ENCODE data around the gene PKN1.

Gene PKN1

DNA sequence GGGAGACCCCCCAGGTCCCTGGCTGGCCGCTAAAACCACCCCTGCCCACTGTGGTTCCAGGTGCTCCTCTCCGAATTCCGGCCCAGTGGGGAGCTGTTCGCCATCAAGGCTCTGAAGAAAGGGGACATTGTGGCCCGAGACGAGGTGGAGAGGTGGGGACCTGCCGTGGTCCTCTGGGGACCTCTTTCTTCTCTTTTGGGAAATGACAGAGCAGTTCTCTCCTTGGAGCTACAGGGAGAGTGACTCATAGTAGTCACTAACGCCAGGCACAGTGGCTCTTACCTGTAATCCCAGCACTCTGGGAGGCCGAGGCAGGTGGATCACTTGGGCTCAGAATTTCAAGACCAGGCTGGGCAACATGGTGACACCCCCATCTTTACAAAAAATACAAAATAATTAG, 34.7 kb downstream of the PKN1 start:
- DNase-seq = no peak

DNA sequence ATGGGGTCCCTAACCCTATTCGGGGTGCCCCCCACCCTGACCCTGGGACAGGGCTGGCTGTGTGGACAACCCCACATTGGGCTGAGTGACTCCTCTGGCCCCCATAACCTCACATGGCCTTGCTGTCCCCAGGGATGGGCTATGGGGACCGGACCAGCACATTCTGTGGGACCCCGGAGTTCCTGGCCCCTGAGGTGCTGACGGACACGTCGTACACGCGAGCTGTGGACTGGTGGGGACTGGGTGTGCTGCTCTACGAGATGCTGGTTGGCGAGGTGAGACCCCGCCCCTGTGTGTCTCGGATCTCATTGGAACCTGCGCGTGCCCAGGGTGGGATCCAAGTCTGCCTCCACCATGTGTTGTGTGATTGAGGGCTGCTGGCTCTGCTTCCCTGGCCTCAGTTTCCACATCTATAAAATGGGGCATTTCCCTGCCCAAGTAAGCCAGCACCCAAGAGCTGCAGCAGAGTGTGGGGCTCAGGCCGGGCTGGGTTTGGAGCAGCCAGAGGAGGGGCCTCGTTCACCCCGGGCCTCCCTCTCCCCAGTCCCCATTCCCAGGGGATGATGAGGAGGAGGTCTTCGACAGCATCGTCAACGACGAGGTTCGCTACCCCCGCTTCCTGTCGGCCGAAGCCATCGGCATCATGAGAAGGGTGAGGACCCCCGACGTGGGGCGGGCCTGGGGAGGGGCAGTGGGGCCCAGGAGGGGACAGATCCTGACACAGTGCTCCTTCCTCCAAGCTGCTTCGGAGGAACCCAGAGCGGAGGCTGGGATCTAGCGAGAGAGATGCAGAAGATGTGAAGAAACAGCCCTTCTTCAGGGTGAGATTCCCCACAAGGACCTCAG, 37.1 kb downstream of the PKN1 start:
- no peak for DNase-seq

DNA sequence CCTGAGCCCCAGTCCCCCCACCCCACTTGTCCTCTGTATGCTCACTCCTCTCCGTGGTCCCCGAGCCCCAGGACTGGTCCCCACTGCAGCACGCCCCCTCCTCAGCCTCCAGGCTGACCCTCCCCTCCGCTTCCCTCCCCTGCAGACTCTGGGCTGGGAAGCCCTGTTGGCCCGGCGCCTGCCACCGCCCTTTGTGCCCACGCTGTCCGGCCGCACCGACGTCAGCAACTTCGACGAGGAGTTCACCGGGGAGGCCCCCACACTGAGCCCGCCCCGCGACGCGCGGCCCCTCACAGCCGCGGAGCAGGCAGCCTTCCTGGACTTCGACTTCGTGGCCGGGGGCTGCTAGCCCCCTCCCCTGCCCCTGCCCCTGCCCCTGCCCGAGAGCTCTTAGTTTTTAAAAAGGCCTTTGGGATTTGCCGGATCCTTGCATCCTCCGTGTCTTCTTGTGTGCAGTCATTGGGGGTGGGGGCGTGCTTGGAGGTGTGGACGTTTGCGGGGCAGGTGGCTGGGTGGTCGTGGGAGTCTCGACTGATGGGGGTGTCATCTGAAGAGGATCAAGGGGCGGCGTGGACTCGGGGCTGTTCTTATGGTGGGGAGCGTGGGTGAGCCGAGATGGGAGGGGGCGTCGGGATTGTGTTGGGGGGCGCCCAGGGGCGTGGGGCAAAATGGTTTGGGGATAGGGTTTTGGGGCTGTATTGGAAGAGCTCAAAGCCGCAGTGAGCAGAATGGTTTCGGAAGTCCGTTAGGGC, 38.5 kb downstream of the PKN1 start:
- no peak for DNase-seq

DNA sequence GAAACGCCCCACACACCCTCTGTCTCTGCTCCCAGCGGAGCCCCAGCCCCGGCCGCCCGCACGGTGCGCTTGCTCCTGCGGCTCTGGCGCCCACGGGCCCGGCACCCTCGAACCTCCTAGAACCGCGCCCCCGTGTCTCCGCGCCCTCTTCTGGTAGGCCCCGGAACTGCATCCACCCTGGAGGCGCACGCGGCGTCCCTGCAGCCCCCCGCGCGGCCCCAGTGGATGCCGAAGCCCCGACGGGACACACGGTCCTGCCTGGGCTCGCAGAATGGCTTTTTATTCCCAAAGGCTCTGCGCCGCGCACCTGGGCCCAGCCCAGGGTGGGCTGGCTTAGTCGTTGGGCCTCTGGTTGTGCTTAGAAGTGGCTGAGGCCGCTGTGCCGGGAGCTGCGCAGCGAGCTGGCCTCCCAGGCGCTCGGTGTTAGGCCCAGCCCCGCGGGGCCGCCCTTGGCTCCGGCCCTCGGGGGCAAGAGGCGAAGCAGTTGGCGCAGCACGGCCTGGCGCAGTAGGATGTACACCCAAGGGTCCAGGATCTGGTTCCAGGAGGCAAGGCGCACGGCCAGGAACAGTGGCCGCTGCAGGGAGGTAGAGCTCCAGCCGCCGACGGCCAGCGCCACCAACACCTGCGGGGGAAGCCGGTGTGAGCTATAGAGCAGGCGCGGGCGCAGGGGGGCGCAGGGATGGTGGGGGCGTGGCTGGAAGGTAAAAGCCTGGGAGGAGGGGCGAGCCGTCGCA, 39.3 kb downstream of the PKN1 start:
- DNase-seq = peak; percentile 63

DNA sequence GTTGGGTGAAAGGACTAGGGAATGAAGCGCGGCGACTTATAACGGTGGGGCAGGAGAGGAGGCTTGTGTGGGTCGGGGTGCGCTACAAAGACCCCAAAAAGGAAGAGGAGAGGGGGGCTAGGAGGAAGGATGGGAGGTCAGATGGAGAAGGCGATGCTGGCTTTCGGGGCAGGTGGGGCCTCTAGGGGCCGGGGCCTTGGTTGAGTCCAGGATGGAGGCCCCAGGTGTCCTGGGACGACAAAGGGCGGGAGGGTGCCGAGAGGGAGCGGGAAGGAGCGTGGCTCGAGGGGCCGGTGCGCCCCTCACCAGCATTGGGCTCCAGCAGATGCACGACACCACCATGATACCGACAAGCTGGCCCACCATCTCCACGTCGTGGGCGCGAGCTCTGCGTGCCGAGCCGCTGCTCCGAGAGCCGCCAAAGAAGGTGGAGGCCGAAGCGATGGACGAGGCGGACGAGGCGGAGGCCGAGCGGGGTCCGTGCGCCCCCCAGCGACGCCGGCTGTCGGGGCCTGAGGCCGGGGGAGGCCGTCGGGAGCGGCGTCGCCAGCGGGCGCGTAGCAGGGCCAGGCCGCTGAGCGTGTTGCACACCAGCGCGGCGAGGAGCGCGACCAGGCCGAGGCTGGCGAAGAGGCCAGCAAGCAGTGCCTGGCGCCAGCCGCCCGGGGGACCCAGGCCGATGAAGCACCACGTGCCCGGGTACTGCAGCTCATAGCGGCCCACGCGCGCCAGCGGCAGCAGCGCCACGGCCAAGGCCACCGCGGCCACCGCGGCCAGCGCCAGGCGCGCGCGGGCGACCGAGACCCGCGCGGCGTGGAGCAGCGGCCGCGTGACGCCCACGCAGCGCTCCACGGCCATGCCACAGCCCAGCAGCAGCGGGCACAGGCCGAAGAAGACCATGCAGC, 40.2 kb downstream of the PKN1 start:
- DNase-seq = no peak

DNA sequence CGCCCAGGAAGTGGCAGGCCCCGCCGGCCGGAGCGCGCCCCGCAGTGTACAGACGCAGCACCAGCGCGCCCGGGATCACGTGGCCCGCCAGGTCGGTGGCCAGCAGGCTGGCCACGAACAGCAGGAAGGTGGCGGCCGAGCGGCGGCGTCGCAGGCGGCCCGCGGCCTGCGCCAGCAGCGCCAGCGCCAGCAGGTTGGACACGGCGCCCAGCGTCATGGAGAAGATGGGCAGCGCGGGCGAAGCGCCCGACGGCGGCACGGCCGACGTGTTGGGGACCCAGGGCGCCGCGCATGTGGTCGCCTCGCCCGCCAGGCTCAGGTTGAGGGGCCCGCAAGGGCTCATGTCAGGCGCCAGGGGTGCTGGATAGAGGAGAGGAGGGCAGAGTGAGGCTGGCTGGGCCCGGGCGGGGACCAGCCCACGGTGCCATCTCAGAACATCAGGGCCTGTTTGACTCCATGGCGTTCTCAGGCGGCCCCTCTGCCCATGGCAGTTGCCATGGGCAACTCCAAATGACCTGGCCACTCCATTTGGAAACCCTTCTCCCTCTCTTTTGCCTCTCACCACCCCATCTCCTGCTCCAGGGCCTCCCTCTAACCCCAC, 41.0 kb downstream of the PKN1 start:
- no peak for DNase-seq

DNA sequence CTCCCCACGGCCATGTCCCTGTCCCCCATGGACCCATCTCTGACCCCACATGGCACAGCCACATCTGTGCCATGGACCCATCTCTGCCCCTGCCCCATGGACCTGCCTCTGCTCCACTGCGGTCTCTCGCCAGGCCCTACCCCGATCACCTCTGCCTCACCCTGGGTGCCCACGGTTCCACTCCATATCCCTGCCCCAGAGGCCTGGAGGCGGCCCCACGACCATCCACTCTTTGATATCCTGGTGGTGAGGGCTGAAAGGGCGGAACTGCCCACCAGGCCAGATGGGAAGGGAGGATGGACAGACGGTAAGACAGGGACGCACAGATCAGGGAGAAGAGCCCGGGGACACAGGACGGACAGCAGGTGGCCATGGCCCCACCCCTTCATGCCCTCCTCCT, 41.7 kb downstream of the PKN1 start:
- DNase-seq = no peak

DNA sequence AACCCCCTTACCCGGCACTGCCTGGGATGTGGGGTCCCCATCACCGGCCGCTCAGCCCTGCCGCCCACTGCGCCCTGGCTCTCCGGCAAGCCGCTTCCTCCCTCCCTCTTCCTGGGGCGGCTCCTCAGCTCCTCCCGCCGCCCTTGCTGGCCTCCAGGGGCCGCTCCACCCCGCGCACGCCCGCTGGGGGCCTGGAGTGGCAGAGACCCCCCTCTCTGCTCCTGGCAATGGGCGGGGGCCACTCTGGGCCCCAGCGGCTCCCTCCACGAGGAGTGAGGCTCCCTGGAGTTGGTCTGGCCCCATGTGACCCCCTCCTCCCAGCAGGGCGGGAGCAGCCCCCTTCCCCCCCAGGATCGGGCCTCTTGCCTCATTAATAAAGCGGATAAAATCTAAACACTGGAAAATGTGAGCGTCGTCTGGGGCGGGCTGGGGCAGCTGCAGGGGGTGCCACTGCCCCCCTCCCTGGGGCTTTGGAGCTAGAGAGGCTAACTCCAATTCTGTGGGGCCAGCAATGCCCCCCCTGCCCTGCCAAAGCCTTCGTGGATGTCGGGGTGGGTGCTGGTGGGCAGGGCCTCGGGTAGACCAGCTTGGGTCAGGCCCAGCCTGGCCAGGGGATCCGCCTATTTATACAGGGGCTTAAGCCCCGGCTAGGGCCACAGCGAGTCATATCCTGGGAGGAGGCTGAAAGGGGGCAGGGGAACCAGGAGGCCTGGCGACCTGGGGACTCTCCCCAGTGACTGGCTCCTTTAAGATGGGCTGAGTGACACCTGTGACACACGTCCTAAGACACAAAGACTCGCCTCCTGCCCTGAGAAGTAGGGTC, 42.4 kb downstream of the PKN1 start, which contains the start of gene PTGER1:
Gene PTGER1 (minus strand): TSS at position 104 of the 823 bp plus-strand sequence. CDS start 1,034 bp downstream, outside the sequence.
- DNase-seq = peak; percentile 41

DNA sequence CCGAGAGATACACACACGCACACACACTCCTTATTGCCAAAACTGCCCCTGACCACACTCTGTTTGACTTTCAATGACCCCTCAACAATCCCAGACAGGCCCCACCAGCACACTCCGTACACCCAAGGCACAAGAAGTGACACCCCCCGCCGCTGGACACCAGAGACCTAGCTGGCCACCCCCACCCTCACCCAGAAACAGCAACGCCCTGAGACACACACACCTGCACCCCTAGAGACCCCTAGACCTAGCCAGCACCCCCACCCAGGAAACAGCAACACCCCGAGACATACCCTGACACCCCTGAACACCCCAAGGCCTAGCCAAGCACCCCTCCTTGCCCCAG, 43.2 kb downstream of the PKN1 start:
- DNase-seq = no peak

DNA sequence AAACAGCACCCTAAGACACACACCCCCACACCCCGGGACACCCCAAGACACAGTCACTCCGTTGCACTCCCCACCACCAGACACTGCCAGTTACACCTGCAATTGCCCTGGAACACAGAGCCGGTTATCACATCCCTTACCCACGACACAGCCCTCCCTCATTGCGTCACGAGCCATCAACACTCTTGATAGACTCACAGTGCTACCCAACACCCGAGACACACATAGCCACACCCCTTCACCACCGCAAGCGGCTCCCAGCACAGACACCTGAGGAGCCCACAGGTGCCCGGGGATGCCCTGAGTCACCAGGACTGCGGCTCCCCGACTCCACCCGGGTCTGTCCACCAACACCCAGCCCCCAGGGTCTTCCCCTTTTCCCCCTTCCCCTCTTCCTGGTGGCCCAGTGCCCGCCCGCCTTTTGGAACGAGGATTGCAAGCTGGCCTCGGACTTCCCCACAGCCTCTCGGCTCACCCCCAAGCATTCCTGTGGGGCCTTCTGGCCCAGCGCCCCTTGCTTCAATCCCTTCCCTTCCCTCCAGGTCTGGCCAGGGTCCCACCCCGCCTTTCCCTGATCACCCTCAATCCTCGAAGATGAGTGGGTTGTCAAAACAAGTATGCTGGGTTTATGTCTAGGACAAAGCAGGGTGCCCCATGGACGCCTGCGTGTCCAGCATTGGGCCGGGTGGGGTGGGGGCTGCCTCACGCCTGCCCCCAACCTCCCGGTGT, 43.7 kb downstream of the PKN1 start:
- DNase-seq = peak; percentile 39

DNA sequence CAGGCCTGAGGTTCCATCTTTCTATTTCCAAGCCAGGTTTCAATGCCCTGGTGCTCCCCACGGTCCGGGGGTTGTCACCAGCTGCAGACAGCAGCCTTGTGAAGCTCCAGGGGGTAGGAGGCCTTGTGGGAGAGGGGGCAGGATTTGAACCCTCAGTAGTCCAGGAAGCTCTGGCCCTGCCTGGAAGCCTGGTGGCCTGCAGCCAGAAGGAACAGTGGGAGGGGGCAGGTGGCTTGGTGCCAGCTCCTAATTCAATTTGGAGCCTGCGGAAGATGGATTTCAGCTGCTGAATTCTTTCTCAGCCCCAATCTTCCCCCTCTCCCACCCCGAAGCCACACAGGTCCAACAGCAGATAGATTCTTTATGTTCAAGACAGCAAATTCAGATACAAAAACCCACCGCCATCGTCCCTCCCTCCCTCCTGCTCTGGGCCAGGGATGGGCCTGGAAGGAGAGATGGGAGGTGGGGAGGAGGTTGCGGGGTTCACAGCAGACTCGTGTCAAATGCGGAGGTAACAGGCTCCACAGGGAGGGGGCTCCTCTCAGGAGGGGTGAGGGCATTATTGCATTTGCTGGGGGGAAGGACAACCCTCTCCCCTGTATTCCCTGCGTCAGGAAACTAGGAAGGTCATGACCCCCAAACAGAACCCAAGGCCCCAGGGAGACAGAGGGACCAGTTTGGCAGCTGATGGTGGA, 44.5 kb downstream of the PKN1 start:
- no peak for DNase-seq

DNA sequence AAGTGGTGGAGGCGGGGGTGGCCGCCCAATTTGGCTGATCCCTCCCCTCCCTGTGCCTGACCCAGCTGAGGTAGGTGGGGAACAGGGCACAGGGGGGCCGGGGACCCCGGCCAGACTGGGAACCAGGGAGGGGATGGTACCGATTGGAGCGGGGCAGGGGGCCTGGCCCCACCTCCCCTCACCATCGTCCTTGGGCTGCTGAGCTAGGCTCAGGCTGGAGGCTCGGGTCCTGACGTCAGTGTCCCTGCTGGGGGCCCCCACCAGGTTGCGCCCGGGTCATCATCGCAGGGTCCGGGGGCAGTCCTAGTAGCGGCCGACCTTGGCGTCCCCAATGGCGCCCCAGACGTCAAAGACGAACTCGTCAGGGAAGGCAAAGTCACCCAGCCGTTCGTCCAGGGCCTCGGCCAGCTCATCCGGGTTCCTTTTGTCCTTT, 45.0 kb downstream of the PKN1 start:
- no peak for DNase-seq

DNA sequence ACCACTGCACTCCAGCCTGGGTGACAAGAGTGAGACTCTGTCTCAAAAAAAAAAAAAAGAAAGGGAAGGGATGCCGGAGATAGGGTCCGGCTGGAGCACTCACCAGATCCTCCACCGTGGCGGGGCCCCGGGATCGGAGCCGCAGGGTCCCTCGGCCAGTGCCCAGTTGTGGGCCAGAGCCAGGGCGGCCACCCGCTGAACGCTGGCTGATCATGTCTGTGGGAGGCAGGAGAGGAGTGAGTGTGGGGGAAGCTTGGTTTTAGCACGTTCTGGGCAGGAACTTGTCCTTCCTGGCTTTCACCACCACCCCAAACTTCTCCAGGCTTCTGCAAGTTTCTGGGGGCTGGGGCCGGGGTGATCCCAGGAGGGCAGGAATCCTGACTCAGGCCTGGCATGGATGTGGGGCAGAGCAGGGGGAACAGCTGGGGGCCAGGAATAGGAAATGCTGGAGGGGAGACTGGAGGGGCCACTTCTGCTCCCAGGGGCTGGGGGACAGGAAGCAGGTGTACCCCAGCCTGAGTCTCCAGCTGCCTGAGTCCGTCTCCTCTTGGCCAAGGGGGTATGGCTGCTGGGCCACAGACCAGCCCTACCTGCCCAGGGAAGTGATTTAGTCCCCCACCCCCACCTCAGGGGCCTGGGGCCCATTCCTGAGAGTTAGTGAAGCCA, 46.3 kb downstream of the PKN1 start:
- DNase-seq = no peak

DNA sequence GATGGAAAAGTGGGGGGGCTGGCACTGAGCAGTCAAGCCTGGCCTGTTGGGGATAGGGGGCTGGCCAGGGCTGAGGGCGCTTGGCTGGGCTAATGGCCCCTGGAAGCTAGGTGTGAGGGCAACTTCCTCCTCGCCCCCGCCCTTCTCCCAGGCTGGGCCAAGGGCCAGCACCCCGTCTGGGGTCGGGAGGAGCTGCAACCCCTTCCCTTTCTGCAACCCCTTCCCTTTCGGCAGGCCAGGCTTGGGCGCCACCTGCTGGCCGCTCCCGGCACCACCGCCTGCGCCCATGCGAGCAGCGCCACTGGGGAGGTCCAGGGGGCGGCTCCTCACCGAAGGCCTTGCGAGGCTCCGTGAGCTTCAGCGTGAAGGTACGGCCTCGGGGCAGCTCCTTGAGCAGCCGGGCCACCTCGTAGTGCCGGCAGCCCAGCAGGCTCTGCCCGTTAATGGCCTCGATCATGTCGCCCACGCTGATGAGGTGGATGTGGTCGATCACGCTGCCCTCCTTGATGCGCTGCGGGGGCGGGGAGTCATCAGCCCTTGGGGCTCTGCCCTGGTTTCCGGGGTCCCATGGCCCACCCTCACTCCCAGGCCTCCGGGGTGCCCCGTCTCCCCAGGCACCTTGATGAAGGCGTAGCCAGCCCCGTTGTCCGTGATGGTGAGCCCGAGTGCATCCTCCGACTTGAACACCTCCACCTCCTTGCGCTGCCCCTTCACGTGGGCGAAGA, 47.0 kb downstream of the PKN1 start:
- DNase-seq = peak; percentile 63

DNA sequence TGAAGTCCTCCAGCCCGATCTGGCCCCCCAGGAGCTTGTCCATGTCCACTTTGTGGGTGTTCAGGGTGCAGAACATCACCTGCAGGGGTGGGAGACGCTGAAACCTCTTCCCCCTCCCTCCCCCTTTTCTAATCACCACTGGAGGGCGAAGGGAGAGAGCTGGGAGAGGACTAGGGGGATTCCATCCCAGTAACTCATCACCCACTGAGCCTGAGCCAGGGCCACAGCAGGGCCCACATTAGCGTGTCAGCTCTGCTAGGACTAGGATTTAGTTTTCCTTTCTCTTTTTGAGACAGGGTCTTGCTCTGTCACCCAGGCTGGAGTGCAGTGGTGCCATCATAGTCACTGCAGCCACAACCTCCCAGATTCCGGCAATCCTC, 47.6 kb downstream of the PKN1 start:
- DNase-seq = no peak

DNA sequence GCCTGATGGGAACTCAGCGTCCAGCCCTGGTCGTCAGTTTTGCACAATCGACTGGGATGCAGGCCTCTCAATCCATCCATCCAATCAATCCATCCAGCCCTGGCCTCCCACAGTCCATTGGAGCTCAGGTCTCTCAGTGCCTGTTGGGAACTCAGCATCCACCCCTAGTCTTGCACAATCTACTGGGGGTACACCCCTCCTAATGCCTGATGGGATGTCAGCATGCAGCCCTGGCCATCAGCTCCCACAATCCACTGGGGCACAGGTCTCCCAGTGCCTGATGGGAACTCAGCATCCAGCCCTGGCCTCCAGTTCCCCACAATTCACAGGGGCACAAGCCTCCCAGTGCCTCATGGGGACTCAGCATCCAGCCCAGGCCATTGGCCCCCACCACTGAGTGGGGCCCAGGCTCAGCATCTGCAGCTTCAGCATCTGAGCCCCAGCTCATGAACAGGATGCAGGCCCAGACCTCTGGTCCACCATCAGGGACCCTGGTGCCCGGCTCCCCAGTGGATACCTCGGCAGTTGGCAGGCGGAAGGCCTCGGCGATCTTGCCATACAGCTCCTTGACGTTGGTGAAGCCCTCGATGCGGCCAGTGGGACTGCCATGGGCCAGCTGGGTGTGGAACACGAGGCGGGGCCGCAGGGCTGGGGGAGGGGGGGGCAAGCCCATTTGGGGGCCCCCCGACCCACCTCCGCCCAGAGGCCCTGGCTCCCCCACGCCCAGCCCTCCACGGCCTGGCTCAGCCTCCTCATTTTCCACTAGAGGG, 49.3 kb downstream of the PKN1 start:
- no peak for DNase-seq

DNA sequence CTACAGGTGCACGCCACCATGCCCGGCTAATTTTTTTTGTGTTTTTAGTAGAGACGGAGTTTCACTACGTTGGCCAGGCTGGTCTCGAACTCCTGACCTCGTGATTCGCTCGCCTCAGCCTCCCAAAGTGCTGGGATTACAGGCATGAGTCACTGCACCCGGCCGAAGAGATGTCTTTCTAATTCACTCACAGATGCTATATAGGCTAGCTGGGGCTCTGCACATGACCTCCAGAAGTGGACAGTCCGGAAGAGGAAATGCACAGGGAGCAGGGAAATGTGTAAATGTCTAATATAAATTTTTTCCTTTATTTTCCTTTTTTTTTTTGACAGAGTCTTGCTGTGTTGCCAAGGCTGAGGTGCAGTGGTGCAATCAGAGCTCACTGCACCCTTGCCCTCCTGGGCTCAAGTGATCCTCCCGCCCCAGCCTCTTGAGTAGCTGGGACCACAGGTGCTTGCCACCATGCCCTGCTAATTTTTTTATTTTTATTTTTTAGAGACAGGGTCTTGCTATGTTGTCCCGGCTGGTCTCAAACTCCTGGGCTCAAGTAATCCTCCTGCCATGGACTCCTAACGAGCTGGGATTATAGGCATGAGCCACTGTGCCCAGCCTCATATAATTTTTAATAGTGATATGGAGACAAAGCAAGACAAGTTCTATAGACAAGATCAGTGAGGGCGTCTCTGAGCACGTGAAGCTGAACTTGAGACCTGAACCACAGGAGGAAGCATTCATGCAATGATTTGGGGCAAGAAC, 54.4 kb downstream of the PKN1 start:
- no peak for DNase-seq
